Gastrocnemius medialis (tissue), 4 donors: Measurements from ENCODE around the gene ZNF80. TPM values are rescaled to one million over a fixed set of nuclear protein-coding genes. Genes with fewer than 3 reads are reported as not detected.
"Not testable (repeated sequence)": the region's sequence is repeated elsewhere in the genome, so short reads cannot be mapped to it uniquely, and the experiment has no call there.

Experiments
- ATAC-seq, 2 donors: fragments of 150-250 bp; one replicate each; pipeline ENCODE4 v1.9.1; 2016
- DNase-seq, 2 donors: peaks; one replicate each; pipeline ENCODE4 v3.0.0-alpha.2; 2019
- H3K27ac ChIP-seq, 4 donors: fragments of 200-600 bp; sonication (generic); 1 replicate in 1 of 4; 2 replicates in 3 of 4; pipeline ENCODE4 v1.5.1; 2016 to 2018; ENCODE audit warnings: mild to moderate bottlenecking in 2 of 4, moderate library complexity in 1 of 4
- H3K27me3 ChIP-seq, 3 donors: fragments of 200-600 bp; sonication (generic) in 2 of 3; 1 replicate in 1 of 3; 2 replicates in 2 of 3; pipeline versions ENCODE4 v1.5.1 to v1.6.0; 2016 to 2019; ENCODE audit warnings: mild to moderate bottlenecking in 1 of 3, moderate library complexity in 1 of 3
- H3K36me3 ChIP-seq, 2 donors: fragments of 200-600 bp; sonication (generic) in 1 of 2; one replicate each; pipeline ENCODE4 v1.5.1; 2017 to 2018
- H3K4me1 ChIP-seq, 2 donors: fragments of 200-600 bp; sonication (generic) in 1 of 2; one replicate each; pipeline ENCODE4 v1.5.1; 2016 to 2017; ENCODE audit warnings: mild to moderate bottlenecking in 2 of 2
- H3K4me3 ChIP-seq, 4 donors: fragments of 200-600 bp; sonication (generic) in 3 of 4; 1 replicate in 1 of 4; 2 replicates in 3 of 4; pipeline ENCODE4 v1.5.1; 2016 to 2019; ENCODE audit warnings: mild to moderate bottlenecking in 2 of 4
- H3K9me3 ChIP-seq, 3 donors: fragments of 200-600 bp; sonication (generic) in 2 of 3; 1 replicate in 1 of 3; 2 replicates in 2 of 3; pipeline ENCODE4 v1.5.1; 2016 to 2019
- CTCF ChIP-seq, 5 experiments: fragments of 450-650 bp in 3 of 5; fragments of 200-600 bp in 2 of 5; sonication (generic) in 2 of 5; IDR thresholded peaks in 4 of 5; conservative IDR thresholded peaks in 1 of 5; 1 replicate in 4 of 5; 2 replicates in 1 of 5; pipeline ENCODE4 v1.5.1; 2016 to 2019; ENCODE audit warnings: antibody characterized with exemption in 5 of 5, mild to moderate bottlenecking in 3 of 5, moderate library complexity in 3 of 5
- POLR2A ChIP-seq, 2 donors: fragments of 450-650 bp; IDR thresholded peaks; one replicate each; pipeline ENCODE4 v1.6.1; 2017; ENCODE audit warnings: antibody characterized with exemption in 2 of 2, mild to moderate bottlenecking in 2 of 2, moderate library complexity in 2 of 2
- in situ Hi-C, 4 donors: fragments of 200-750 bp; cut with MboI; loops; one replicate each; pipeline versions ENCODE4 v1.15.0 to v1.8.0; 2017; ENCODE audit warnings: low sequenced_read_pairs in 4 of 4
- intact Hi-C: fragments of 100-400 bp; cut with DNase I; formaldehyde crosslinking; loops from one replicate; pipeline ENCODE4 v1.15.1; 2023; ENCODE audit warnings: low total_unique reads
- total RNA-seq, 4 donors: library from RNA; depleted of rRNA; stranded (reverse); fragments of >200 nt; gene quantifications; one replicate each; pipeline versions ENCODE4 v1.1.0 to v1.2.3, GENCODE V29; 2016

The ZNF80 gene
- total RNA-seq = under 1 TPM in 1 of 4 donors, not detected in 3; 0.09 TPM

- DNase-seq, H3K4me1 ChIP-seq, in situ Hi-C loops, ATAC-seq, intact Hi-C loops, H3K27ac ChIP-seq, H3K4me3 ChIP-seq, H3K27me3 ChIP-seq, H3K36me3 ChIP-seq, H3K9me3 ChIP-seq: not testable (repeated sequence)
These were observed at the start of gene ZNF80 for GRCh38 chr3:114237478-114237877. Gene ZNF80 (minus strand): TSS chr3:114237578. CDS start chr3:114237074, 504 bp downstream.

GRCh38 chr3:114286266-114286665 lies 48.9 kb upstream of the ZNF80 start:
- intact Hi-C loops (no loop called here), in situ Hi-C loops (no loop called here)
- DNase-seq (no peak), ATAC-seq (no peak)
- H3K36me3 ChIP-seq = no peaks in the 10 kb centered on the region
- TF ChIP-seq CTCF (IDR thresholded peaks at IDR 0.05 in 4 of 5, conservative IDR thresholded peaks at IDR 0.05 in 1 of 5) = no peak
- no peak for TF ChIP-seq POLR2A (IDR thresholded peaks at IDR 0.05)
- no peak overlapping the region for H3K4me3 ChIP-seq
- no peaks in the 10 kb centered on the region for H3K4me1 ChIP-seq
- no peaks in the 10 kb centered on the region for H3K27me3 ChIP-seq
- no peaks in the 10 kb centered on the region for H3K9me3 ChIP-seq
- no peak overlapping the region for H3K27ac ChIP-seq

GRCh38 chr3:114285648-114286230 lies 48.4 kb upstream of the ZNF80 start:
- Histone ChIP-seq H3K27me3 (no peaks in the 10 kb centered on the region), H3K36me3 (no peaks in the 10 kb centered on the region), H3K4me1 (no peaks in the 10 kb centered on the region), H3K9me3 (no peaks in the 10 kb centered on the region), H3K27ac (no peak overlapping the region), H3K4me3 (no peak overlapping the region)
- intact Hi-C loops (no loop called here), in situ Hi-C loops (no loop called here)
- TF ChIP-seq CTCF (IDR thresholded peaks at IDR 0.05 in 4 of 5, conservative IDR thresholded peaks at IDR 0.05 in 1 of 5) (no peak), POLR2A (IDR thresholded peaks at IDR 0.05) (no peak)
- ATAC-seq = no peak
- DNase-seq = no peak

GRCh38 chr3:114284644-114285043 lies 47.3 kb upstream of the ZNF80 start:
- intact Hi-C loops (no loop called here), in situ Hi-C loops (no loop called here)
- Histone ChIP-seq H3K9me3 (no peaks in the 10 kb centered on the region), H3K27ac (no peak overlapping the region), H3K4me3 (no peak overlapping the region), H3K4me1 (no peaks in the 10 kb centered on the region), H3K27me3 (no peaks in the 10 kb centered on the region), H3K36me3 (no peaks in the 10 kb centered on the region)
- DNase-seq (no peak), ATAC-seq (no peak)
- TF ChIP-seq CTCF (IDR thresholded peaks at IDR 0.05 in 4 of 5, conservative IDR thresholded peaks at IDR 0.05 in 1 of 5) = no peak
- no peak for TF ChIP-seq POLR2A (IDR thresholded peaks at IDR 0.05)

GRCh38 chr3:114276856-114277255 lies 39.5 kb upstream of the ZNF80 start:
- in situ Hi-C loops, H3K27ac ChIP-seq, H3K4me3 ChIP-seq, DNase-seq, intact Hi-C loops, H3K27me3 ChIP-seq, H3K4me1 ChIP-seq, ATAC-seq, H3K9me3 ChIP-seq, H3K36me3 ChIP-seq: not testable (repeated sequence)

- no peaks in the 10 kb centered on the region for H3K9me3 ChIP-seq
- intact Hi-C loops (no loop called here), in situ Hi-C loops (no loop called here)
- H3K36me3 ChIP-seq = no peaks in the 10 kb centered on the region
- DNase-seq (no peak), ATAC-seq (no peak)
- no peak overlapping the region for H3K27ac ChIP-seq
- no peaks in the 10 kb centered on the region for H3K27me3 ChIP-seq
- no peak overlapping the region for H3K4me3 ChIP-seq
- no peak for TF ChIP-seq CTCF (IDR thresholded peaks at IDR 0.05 in 4 of 5, conservative IDR thresholded peaks at IDR 0.05 in 1 of 5)
- no peak for TF ChIP-seq POLR2A (IDR thresholded peaks at IDR 0.05)
- H3K4me1 ChIP-seq = no peaks in the 10 kb centered on the region
These were observed 37.6 kb upstream of the ZNF80 start for GRCh38 chr3:114274929-114275328.
